GM21723 (cell line): ENCODE measurements around the gene EFHD1.
"Not testable (repeated sequence)": the region's sequence is repeated elsewhere in the genome, so short reads cannot be mapped to it uniquely, and the experiment has no call there.

Source experiments
- ATAC-seq: cut with Tn5 transposase; IDR thresholded peaks from one replicate; pipeline ENCODE4 v1.9.1; 2021; ENCODE audit warnings: mild to moderate bottlenecking, moderate library complexity; ENCODE audit not compliant: unreplicated experiment

EFHD1 gene

GRCh38 chr2:232645061-232645460 lies 11.7 kb downstream of the EFHD1 start:
- ATAC-seq: no peak

DNA sequence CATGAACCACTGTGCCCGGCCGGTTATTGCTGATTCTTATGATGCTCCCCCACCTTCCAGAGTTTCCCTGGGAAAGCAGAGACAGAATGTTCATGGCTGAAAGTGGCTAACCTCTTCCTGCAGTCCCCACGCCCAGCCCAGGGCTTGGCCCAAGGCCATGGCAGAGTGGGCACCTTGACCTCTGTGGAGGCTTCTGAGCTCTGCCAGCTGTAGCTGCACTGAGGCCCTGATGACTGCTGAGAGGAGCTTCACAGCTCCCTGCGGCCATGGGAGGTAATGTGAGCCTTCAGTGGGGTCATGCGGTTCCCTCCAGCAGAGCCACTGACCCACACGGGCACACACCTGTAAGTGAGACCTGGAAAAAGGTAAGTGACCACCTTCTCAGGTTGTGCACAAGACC lies 13.3 kb downstream of the EFHD1 start:
- ATAC-seq: no peak

GRCh38 chr2:232647261-232647660 lies 13.9 kb downstream of the EFHD1 start:
- ATAC-seq: no peak

DNA sequence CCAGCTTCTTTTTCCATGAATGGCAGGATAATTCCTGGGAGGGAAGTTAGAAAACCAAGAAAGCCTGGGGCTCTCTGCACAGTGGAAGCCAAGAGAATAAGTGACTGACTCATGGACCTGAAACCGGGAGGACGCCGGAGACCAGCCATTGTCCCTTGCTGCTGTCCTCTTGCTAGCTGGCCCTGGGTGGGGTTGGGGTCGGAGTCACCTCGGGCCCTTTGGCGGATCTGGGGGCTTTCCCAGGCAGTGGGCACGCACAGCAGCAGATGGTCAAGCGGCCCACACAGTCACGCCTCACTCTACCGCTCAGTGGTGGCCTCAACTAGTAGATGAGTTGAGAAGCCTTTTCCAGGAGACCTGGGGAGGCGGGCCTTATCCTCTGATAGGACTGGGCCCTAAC lies 15.6 kb downstream of the EFHD1 start:
- ATAC-seq: no peak

GRCh38 chr2:232652505-232652851 lies 19.1 kb downstream of the EFHD1 start:
- ATAC-seq: no peak

DNA sequence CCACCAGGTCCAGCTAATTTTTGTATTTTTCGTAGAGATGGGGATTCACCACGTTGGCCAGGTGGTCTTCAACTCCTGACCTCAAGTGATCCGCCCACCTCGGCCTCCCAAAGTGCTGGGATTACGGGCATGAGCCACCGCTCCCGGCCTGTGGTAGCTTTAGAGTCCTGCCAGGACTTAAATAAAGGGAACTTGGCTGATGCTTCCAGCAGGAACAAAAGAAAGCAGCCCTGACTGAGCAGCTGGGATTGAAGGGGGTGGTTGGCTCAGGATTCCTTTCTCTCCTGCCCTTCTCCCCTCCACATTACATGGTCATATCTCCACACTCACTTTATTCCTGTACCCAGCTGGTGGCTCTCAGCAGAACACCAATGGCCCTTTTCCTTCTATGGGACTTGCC lies 20.0 kb downstream of the EFHD1 start:
- ATAC-seq: no peak

DNA sequence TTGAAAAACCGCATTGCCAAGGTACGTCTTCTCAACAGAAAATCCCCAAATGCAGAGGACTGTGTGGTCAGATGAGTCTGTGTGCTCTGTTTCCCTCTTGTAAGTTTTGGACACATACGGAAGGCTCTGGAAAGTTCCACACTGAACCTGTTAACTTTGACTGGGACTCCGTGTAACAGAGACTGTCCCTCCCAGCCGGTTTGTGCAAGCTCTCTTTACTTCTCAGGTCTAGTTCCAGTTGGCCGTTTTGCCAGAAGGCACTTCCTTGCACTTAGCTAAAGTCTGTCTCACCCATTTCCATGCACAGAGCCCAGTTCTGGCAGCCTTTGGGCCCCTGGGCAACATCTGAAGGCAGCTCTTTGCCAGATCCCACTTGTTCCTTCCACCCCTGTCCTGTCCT lies 22.0 kb downstream of the EFHD1 start:
- no peak for ATAC-seq

GRCh38 chr2:232658217-232658785 lies 24.9 kb downstream of the EFHD1 start:
- no peak for ATAC-seq

DNA sequence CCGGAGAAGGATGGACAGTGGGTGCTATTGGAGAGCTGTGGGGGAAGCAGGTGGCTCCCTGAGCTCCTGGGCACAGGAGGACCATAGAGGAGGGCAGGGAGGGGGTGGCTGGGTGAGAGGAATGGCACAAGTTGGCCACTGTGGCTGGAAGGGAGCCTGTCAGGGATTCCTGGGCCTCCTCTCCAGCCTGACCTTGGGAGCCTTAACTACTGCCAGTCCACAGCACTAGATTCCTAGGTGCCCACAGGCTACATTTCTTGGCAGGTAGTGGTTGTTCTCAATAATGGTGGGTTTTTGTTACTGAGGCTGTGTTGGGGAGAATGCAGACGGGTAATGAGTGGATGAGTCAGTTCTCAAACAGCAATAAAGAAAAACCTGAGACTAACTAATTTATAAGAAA lies 26.0 kb downstream of the EFHD1 start:
- no peak for ATAC-seq

GRCh38 chr2:232662486-232663260 lies 29.3 kb downstream of the EFHD1 start:
- ATAC-seq: no peak

DNA sequence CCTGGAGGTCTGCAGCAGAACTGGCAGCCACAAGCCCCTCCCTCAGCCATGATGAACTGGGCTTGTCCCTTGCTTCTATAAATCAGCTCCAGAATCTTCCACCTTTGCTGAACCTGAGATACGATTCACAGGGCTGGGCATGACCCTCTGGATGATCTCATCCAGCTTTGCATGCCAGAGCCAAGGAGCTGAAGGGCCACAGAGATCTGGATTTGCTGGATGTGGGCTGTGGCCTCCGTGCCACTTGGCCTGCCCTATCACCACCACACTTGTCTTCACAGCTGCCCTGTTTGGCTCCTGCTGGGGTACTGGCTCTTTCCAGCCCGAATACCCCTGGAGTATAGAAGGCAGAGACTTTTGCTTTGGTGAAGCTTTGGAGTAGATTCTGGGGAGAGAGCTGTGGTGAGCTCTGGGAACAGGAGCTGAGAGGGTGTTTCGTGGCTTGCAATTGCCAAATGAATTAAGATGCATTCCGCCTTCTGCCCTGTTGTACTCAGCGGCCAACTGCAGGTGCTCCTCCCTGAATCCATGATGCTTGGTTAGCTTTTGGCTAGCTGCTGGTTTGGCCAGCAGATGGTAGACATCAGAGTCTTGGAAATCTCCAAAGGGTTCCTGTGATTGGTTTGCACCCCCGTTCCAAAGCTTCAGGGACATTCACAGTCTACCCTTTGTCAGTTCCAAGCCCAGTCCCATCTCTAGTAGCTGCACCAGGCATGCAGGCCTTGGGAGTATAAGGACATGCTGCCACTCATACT lies 32.8 kb downstream of the EFHD1 start:
- no peak for ATAC-seq

DNA sequence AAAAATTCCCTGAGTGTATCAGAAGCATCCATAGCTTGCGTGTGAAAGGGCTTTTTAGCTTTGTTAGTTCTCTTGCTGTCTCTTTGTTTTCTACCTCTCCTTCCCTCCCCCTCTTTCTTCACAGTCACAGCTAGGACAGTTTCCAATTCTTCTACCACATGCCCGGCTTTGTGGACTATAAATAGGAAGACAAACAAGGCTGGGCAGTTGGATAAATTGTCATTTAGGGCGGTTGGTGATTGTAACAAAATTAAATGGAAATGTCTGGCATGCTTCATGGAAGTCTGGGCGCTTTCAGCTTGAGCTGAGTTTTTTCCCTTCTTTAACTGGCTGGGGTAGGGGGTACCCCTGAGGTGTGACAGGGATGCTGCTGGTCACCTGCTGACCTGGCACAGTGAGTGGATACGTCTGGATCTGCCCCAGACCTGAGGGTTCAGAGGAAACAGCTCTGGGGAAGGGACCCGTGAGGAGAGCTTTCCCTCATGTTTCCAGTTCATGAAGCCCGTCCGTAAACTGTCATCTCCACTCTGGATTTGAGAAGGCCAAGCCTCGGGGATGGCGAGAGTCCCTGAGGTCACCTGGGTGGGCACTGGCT lies 34.7 kb downstream of the EFHD1 start:
- no peak for ATAC-seq

DNA sequence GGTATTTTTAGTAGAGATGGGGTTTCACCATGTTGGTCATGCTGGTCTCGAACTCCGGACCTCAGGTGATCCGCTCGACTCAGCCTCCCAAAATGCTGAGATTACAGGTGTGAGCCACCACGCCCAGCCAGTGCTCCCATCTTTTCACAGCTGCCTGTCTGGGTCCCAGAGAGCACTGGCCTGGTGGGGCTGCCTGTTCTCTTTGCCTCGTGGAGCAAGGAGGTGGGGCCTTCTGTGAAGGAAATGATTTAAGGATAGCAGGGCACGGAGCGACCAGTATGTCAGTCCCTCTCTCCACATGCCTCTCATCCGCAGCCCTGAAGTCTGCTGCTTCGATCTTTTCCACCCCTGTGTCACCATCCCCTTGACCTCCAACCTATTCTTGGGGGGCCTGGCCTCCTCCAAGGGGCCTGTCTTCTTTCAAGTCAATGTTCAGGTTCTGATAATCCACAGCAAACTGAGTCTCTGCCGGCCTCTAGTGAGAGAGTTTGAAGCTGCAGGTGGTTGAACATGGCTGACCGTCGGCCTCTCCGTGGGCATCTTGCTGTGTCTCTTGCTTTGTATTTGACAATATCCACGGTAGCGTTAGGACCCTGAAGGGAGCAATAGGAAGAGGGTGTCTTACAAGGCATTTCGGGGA lies 35.5 kb downstream of the EFHD1 start:
- no peak for ATAC-seq

GRCh38 chr2:232672588-232672987 lies 39.2 kb downstream of the EFHD1 start:
- ATAC-seq: no peak

- ATAC-seq: no peak
These were observed 41.1 kb downstream of the EFHD1 start for GRCh38 chr2:232674491-232674890.

DNA sequence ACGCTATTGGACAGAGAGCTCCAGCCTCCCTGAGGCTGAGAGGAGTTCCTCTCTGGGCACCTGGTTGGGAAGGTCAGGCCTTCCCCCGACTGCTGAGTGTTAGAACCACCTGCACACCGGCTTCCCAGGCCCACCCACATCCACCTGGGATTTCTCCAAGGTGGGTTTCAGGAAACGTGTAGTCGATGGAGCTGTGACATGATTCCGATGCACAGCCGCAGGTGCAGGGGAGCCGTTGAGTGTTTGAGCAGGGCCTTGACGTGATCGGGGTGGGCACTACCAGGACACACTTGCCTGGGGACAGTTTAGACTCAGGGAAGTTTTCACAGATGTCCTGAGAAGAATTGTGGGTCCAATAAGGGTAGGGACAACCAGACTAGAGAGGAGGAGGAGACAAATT lies 42.0 kb downstream of the EFHD1 start:
- ATAC-seq: no peak

DNA sequence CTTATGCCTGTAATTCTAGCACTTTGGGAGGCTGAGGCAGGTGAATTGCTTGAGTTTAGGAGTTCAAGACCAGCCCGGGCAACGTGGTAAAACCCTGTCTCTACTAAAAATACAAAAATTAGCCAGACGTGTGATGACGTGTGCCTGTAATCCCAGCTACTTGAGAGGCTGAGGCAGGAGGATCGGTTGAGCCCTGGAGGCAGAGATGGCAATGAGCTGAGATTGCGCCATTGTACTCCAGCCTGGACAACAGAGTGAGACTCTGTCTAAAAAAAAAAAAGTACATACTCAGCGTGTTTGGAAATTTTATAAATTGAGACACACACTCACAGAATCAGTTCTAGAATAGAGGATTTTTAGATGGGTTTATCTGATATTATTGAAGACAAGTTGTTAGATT lies 46.6 kb downstream of the EFHD1 start:
- ATAC-seq: no peak

DNA sequence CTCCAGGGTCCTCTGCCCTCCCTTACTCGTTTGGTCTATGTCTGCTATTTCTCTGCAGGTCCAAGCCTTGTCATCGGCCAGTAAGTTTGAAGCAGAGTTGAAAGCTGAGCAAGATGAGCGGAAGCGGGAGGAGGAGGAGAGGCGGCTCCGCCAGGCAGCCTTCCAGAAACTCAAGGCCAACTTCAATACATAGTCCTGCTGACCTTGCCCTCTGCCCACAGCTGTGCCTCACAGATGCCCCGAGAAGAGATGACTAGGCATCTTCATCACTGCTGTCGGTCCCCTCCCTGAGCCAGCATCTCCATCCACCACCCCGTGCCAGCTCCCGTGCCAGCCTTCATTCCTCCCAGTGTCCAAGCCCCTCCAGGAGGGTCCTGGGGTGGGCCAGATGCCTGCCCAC lies 48.1 kb downstream of the EFHD1 start:
- no peak for ATAC-seq

GRCh38 chr2:232683368-232683767 lies 50.0 kb downstream of the EFHD1 start:
- ATAC-seq: no peak

- not testable (repeated sequence) for ATAC-seq
These were observed 52.0 kb downstream of the EFHD1 start for GRCh38 chr2:232685391-232685790.

- ATAC-seq: no peak
These were observed 54.2 kb downstream of the EFHD1 start for GRCh38 chr2:232687382-232688160.
